Naive thymus-derived CD8-positive, alpha-beta T cell (primary cell): ENCODE results near the gene NELL1. TPM values are rescaled to one million over a fixed set of nuclear protein-coding genes. Genes with fewer than 3 reads are reported as not detected.

Experiments
- ATAC-seq, 2 donors: fragments of 150-1000 bp; cut with Tn5 transposase in 1 of 2; sonication (Bioruptor Pico), chemical (Tn5 transposase) in 1 of 2; 1 replicate in 1 of 2; 2 replicates in 1 of 2; pipeline ENCODE4 v1.10.0; 2021; ENCODE audit warnings: mild to moderate bottlenecking in 2 of 2, moderate library complexity in 2 of 2
- POLR2A ChIA-PET: fragments of 350-600 bp; sonication (Branson Sonifier 250); formaldehyde crosslinking; loops from one replicate; lab custom pipeline; 2021; ENCODE audit warnings: antibody characterized with exemption; lab: Charles Lee
- DNase-seq, 10 donors: peaks; one replicate each; pipeline versions ENCODE4 v3.0.0 to v3.0.0-alpha.2; 2020 to 2022
- H3K27ac Mint-ChIP-seq, 10 donors: one replicate each; pipeline ENCODE4 v1.8.0; 2020 to 2022; ENCODE audit warnings: mild to moderate bottlenecking in 10 of 10, mixed read lengths in 10 of 10, moderate library complexity in 4 of 10, inconsistent platforms in 1 of 10
- H3K27me3 Mint-ChIP-seq, 5 donors: one replicate each; pipeline ENCODE4 v1.8.0; 2021 to 2022; ENCODE audit warnings: mixed read lengths in 5 of 5
- H3K36me3 Mint-ChIP-seq, 3 donors: one replicate each; pipeline ENCODE4 v1.8.0; 2020 to 2022; ENCODE audit warnings: mixed read lengths in 3 of 3, mild to moderate bottlenecking in 2 of 3, inconsistent platforms in 1 of 3
- H3K4me1 Mint-ChIP-seq, 4 donors: one replicate each; pipeline ENCODE4 v1.8.0; 2021 to 2022; ENCODE audit warnings: mixed read lengths in 4 of 4
- H3K4me3 Mint-ChIP-seq, 10 donors: one replicate each; pipeline ENCODE4 v1.8.0; 2020 to 2022; ENCODE audit warnings: mild to moderate bottlenecking in 10 of 10, mixed read lengths in 10 of 10, moderate library complexity in 6 of 10, inconsistent platforms in 1 of 10
- H3K9me3 Mint-ChIP-seq, 9 donors: one replicate each; pipeline ENCODE4 v1.8.0; 2020 to 2022; ENCODE audit warnings: mixed read lengths in 9 of 9, mild to moderate bottlenecking in 3 of 9, inconsistent platforms in 1 of 9, moderate library complexity in 1 of 9
- polyA plus RNA-seq, 3 donors: library from polyadenylated mRNA; unstranded; fragments of 300-500 nt; fragmentation: Illumina TruSeq; gene quantifications; one replicate each; pipeline ENCODE4 v1.2.3, GENCODE V29; 2021
- total RNA-seq, 8 experiments: library from RNA in 2 of 8; stranded (reverse) in 2 of 8; gene quantifications; one replicate each; pipeline ENCODE4 v1.2.3 and lab custom pipeline; 2021 to 2026

Gene NELL1
- total and polyA plus RNA-seq, 5 experiments from 2014 or later: not detected

DNA sequence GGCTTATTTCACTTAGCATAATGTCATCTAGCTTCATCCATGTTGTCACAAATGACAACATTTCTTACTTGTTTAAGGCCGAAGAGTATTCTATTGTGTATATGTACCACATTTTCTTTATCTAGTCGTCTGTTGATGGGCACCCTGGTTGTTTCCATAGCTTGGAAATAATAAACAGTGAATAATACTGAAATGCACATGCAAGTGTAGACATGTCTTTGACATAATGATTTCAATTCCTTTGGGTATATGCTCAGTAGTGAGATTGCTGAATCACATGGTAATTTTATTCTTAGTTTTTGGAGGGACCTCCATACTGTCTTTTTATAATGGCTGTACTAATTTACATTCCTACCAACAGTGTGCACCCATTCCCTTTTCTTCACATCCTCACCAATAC lies 508.0 kb downstream of the NELL1 start:
- H3K27me3 Mint-ChIP-seq: no peaks in the 10 kb centered on the region

DNA sequence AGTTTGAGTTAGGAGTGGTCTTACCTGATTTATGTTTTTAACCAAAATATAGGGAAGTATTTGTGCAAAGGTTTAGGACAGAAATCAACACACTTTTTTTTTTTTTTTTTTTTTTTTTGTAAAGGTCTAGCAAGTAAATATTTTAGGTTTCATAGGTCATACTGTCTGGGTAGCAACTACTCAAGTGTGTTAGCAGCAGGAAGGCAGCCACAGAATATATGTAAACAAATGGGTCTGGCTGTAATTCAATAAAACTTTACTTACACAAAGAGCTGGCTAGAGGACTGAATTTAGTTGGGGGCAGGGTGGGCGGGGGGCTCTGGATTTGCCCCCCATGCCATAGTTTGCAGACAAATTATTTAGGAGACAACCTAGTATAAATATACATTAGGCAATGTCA lies 510.4 kb downstream of the NELL1 start:
- H3K36me3 Mint-ChIP-seq: no peaks in the 10 kb centered on the region
- H3K4me1 Mint-ChIP-seq: no peaks in the 10 kb centered on the region
- H3K9me3 Mint-ChIP-seq: peaks cover 0 to 3% (median 0%) of the 10 kb centered on the region in 9 donors
- no peak overlapping the region for H3K27ac Mint-ChIP-seq
- DNase-seq (no peak), ATAC-seq (no peak)
- no peak overlapping the region for H3K4me3 Mint-ChIP-seq
- H3K27me3 Mint-ChIP-seq: no peaks in the 10 kb centered on the region
- POLR2A ChIA-PET: no interaction called here

More for the DNA sequence above, 508.0 kb downstream of the NELL1 start:
- POLR2A ChIA-PET: no interaction called here
- Mint-ChIP-seq H3K9me3 (peaks cover 0 to 11% (median 1%) of the 10 kb centered on the region in 9 donors), H3K4me3 (no peak overlapping the region), H3K4me1 (no peaks in the 10 kb centered on the region), H3K36me3 (no peaks in the 10 kb centered on the region), H3K27ac (no peak overlapping the region)
- DNase-seq (no peak), ATAC-seq (no peak)

DNA sequence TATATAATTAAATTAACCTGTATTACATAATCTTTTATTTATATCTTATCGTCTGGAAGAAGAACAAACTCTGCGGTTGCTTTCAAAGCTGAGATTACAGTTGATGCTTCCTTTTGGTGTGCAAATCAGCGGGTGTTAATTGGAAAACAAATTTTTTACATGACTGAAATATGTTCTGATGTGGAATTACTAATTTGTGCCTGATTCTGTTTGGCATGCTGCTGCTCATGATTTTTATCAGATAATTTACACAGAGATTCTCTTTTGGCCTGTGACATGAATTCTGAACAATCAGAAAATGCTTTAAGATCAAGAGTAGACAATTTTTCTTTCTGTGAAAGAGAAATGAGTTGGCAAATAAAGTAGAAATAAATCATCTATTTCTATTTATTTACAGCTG lies 510.8 kb downstream of the NELL1 start:
- Mint-ChIP-seq H3K4me1 (no peaks in the 10 kb centered on the region), H3K4me3 (no peak overlapping the region), H3K9me3 (peaks cover 0 to 4% (median under 1%) of the 10 kb centered on the region in 9 donors), H3K36me3 (no peaks in the 10 kb centered on the region), H3K27ac (no peak overlapping the region), H3K27me3 (no peaks in the 10 kb centered on the region)
- no peak for DNase-seq
- POLR2A ChIA-PET: no interaction called here
- no peak for ATAC-seq

DNA sequence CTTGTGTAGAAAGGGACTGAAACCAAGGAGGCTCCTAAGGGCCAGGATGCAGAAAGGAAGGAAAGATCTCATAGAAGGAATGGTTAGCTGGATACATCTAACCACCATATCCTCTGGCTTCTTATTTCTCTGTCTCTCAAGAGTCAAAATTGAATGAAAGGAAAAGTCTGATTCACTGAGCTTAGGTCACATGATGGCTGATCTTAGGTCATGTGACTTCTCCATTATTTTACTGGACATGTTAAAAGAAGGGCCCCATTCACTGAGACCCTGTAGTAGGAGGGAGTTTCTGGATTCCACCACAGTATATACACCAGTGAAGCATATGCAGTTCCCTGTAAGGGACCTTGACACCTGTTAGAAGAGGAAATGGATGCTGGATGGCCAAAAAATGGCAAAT lies 516.6 kb downstream of the NELL1 start:
- no peaks in the 10 kb centered on the region for H3K36me3 Mint-ChIP-seq
- POLR2A ChIA-PET: no interaction called here
- H3K27me3 Mint-ChIP-seq: no peaks in the 10 kb centered on the region
- H3K27ac Mint-ChIP-seq: no peak overlapping the region
- H3K4me3 Mint-ChIP-seq: no peak overlapping the region
- no peaks in the 10 kb centered on the region for H3K4me1 Mint-ChIP-seq
- peaks cover 0 to 17% (median 4%) of the 10 kb centered on the region in 9 donors for H3K9me3 Mint-ChIP-seq
- DNase-seq (no peak), ATAC-seq (no peak)

DNA sequence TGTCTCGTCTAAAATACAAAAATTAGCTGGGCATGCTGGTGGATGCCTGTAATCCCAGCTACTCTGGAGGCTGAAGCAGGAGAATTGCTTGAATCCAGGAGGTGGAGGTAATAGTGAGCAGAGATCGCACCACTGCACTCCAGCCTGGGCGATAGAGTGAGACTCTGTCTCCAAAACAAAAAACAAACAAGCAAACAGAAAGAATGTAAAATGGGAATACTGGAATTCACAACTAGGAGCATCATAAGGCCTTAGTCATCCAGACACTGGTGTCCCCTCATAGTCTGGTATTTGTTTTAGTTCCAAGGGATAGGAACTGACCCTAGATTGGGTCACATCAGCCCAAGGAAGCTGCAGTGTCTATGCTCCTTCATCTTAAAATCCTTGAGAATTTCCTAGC lies 520.8 kb downstream of the NELL1 start:
- no peaks in the 10 kb centered on the region for H3K27me3 Mint-ChIP-seq
- H3K4me3 Mint-ChIP-seq: no peak overlapping the region
- peaks cover 0 to 17% (median 6%) of the 10 kb centered on the region in 9 donors for H3K9me3 Mint-ChIP-seq
- no peaks in the 10 kb centered on the region for H3K36me3 Mint-ChIP-seq
- ATAC-seq (no peak), DNase-seq (no peak)
- H3K4me1 Mint-ChIP-seq: no peaks in the 10 kb centered on the region
- POLR2A ChIA-PET: no interaction called here
- no peak overlapping the region for H3K27ac Mint-ChIP-seq

DNA sequence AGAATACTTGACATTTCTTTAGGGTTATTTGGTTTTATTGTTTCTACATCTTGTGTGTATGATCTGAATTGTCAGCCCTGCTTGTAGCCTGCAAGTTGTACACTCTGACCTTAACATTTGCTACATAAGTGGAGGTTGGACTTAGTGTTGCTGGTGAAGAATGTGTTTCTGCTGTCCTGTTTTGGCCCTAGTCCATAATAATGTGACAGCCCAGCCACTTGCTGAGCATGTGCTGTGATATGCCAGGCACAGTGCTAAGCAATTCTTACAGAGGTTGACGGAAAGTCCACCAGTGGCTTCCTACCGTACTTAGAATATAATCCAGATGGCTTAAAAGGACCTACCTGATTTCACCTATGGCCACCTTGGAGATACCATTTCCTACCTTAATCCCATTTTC lies 526.6 kb downstream of the NELL1 start:
- peaks cover 0 to 2% (median 0%) of the 10 kb centered on the region in 4 donors for H3K4me1 Mint-ChIP-seq
- H3K27me3 Mint-ChIP-seq: no peaks in the 10 kb centered on the region
- H3K4me3 Mint-ChIP-seq: no peak overlapping the region
- no peak overlapping the region for H3K27ac Mint-ChIP-seq
- DNase-seq (no peak), ATAC-seq (no peak)
- H3K36me3 Mint-ChIP-seq: no peaks in the 10 kb centered on the region
- POLR2A ChIA-PET: no interaction called here
- H3K9me3 Mint-ChIP-seq: peaks cover 0 to 27% (median 6%) of the 10 kb centered on the region in 9 donors

DNA sequence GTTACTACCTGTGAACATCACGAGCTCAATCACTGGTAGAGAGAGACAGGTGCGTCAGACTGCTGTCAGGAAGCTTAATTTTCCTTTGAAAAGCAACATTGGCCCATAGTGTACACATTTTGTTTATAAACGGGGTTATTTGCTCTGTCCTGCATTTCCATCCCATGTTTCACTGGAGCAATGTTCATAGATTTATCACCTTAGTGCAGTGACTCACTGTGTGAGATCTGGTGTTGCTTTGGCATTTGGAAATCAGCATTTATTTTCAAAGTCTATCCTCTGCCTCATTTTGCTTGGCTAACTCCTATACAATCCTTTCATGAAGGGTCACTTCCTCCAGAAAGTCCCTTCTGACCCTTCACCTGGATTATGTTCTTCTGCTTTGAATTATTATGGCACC lies 529.1 kb downstream of the NELL1 start:
- peaks cover 0 to 2% (median 0%) of the 10 kb centered on the region in 4 donors for H3K4me1 Mint-ChIP-seq
- POLR2A ChIA-PET: no interaction called here
- no peaks in the 10 kb centered on the region for H3K27me3 Mint-ChIP-seq
- peaks cover 0 to 51% (median 11%) of the 10 kb centered on the region in 9 donors for H3K9me3 Mint-ChIP-seq
- DNase-seq (no peak), ATAC-seq (no peak)
- H3K27ac Mint-ChIP-seq: no peak overlapping the region
- H3K36me3 Mint-ChIP-seq: peaks cover 0 to 8% (median 0%) of the 10 kb centered on the region in 3 donors
- H3K4me3 Mint-ChIP-seq: no peak overlapping the region

DNA sequence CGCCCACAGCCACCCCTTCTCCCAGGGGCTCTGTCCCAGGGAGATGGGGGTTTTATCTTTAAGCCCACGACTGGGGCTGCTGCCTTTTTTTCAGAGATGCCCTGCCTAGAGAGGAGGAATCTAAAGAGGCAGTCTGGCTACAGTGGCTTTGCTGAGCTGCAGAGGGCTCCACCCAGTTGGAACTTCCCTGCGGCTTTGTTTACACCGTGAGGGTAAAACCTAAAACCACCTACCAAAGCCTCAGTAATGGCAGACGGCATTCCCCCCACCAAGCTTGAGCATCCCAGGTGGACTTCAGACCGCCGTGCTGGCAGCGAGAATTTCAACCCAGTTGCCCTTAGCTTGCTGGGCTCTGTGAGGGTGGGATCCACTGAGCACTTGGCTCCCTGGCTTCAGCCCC lies 535.8 kb downstream of the NELL1 start:
- ATAC-seq: no peak
- Mint-ChIP-seq H3K9me3 (peaks cover 0 to 32% (median 9%) of the 10 kb centered on the region in 9 donors), H3K27me3 (no peaks in the 10 kb centered on the region), H3K27ac (no peak overlapping the region), H3K4me3 (no peak overlapping the region), H3K36me3 (peaks cover 0 to 8% (median 0%) of the 10 kb centered on the region in 3 donors), H3K4me1 (no peaks in the 10 kb centered on the region)
- POLR2A ChIA-PET: no interaction called here
- no peak for DNase-seq

DNA sequence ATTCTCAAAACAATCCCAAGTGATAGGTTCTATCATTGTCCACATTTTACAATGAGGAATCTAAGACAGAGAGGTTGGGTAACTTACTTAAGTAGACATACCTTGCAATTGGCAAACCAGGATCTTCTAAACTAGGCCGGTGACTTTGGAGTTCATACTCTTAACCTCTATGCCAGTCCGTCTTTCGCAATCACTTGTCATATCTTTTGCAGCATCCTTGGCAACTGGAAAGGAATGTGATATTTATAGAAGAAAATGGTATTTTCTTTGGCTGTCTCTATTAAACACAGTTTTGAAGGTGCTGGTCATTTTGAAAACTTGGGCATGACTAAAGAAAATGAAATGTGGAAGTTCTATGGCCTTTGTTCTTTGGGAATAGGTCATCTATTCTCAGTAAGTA lies 556.5 kb downstream of the NELL1 start:
- no peak for ATAC-seq
- POLR2A ChIA-PET: no interaction called here
- peaks cover 0 to 6% (median 0%) of the 10 kb centered on the region in 5 donors for H3K27me3 Mint-ChIP-seq
- no peaks in the 10 kb centered on the region for H3K4me1 Mint-ChIP-seq
- DNase-seq: no peak
- H3K4me3 Mint-ChIP-seq: no peak overlapping the region
- no peak overlapping the region for H3K27ac Mint-ChIP-seq
- H3K9me3 Mint-ChIP-seq: peaks cover 0 to 43% (median 18%) of the 10 kb centered on the region in 9 donors
- no peaks in the 10 kb centered on the region for H3K36me3 Mint-ChIP-seq

DNA sequence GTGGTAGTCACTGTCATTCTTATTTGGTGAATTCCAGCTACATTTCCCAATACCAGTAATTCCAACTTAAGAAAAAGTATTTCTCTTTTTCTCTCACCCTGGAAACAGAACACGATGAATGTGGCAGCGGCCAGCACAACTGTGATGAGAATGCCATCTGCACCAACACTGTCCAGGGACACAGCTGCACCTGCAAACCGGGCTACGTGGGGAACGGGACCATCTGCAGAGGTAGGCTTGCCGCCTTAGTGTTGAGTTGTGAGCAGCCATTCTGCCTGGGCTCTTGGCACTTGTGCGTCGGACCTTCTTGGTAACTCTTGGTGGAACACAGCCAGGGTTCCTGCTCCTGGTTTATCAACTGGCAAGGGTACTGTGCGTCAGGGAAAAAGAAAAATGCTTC lies 559.8 kb downstream of the NELL1 start:
- H3K4me3 Mint-ChIP-seq: no peak overlapping the region
- H3K4me1 Mint-ChIP-seq: no peaks in the 10 kb centered on the region
- peaks cover 0 to 3% (median 0%) of the 10 kb centered on the region in 5 donors for H3K27me3 Mint-ChIP-seq
- POLR2A ChIA-PET: no interaction called here
- no peak for DNase-seq
- H3K36me3 Mint-ChIP-seq: no peaks in the 10 kb centered on the region
- H3K9me3 Mint-ChIP-seq: peaks cover 0 to 22% (median 7%) of the 10 kb centered on the region in 9 donors
- ATAC-seq: no peak
- H3K27ac Mint-ChIP-seq: no peak overlapping the region

DNA sequence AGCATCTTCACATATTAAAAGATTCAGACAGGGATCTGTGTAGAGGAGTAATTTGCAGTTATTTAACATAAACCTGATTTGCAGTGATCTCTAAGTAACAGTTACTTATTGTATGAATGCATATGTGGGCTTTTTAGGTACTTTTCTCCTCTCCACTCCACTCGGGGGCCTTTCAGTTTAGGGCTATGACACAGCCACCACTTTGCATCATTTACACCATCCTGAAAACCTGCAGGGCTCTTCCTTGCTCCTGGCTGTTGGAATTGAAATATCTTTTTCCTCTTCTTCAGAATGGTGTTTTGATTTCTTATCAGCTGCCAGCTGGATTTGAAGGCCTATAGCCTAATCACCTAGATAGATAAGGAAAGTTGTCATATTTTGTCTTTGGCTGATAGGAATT lies 580.8 kb downstream of the NELL1 start:
- ATAC-seq (no peak), DNase-seq (no peak)
- H3K27ac Mint-ChIP-seq: no peak overlapping the region
- H3K4me1 Mint-ChIP-seq: no peaks in the 10 kb centered on the region
- H3K36me3 Mint-ChIP-seq: no peaks in the 10 kb centered on the region
- H3K4me3 Mint-ChIP-seq: no peak overlapping the region
- POLR2A ChIA-PET: no interaction called here
- peaks cover 0 to 28% (median 5%) of the 10 kb centered on the region in 9 donors for H3K9me3 Mint-ChIP-seq
- no peaks in the 10 kb centered on the region for H3K27me3 Mint-ChIP-seq

DNA sequence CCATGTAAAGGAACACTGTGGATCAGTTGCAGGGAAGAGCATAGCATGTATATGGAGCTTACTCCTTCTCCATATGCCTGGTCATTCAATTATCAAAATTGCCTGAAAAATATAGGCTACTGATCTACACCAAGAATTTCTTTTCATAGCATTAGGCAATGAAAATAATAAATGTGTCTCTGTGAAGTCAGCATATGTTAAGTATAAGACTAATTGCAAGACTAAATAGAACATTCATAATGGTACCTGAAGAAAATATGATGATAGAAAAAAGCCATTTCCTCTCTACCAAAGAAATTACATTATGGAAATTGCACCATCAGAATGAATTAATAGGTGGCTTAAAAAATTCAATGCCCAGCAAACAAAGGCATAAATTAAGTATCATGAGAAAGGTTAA lies 584.7 kb downstream of the NELL1 start:
- no peak overlapping the region for H3K27ac Mint-ChIP-seq
- no peaks in the 10 kb centered on the region for H3K27me3 Mint-ChIP-seq
- peaks cover 0 to 34% (median 8%) of the 10 kb centered on the region in 9 donors for H3K9me3 Mint-ChIP-seq
- POLR2A ChIA-PET: no interaction called here
- H3K4me1 Mint-ChIP-seq: no peaks in the 10 kb centered on the region
- DNase-seq: no peak
- H3K4me3 Mint-ChIP-seq: no peak overlapping the region
- H3K36me3 Mint-ChIP-seq: no peaks in the 10 kb centered on the region
- no peak for ATAC-seq

DNA sequence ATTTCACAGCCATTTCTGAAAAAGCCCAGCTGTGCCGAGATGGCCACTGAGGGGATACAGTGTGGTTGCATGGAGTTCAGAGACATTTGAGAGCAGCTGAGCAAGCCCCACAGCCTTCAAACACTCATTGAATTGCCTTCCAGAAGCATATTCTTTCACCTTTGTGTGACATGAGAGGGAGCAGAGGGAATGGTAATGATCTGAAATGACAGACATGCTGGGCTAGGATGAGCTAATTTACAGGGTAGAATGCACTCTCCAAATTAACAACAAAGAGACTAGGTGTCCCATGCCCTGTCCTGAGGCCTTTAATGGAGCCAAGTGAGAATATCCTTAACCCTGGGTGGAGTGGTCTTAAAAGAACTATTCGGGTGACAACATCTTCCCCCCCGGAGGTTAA lies 585.4 kb downstream of the NELL1 start:
- H3K36me3 Mint-ChIP-seq: no peaks in the 10 kb centered on the region
- POLR2A ChIA-PET: no interaction called here
- no peaks in the 10 kb centered on the region for H3K4me1 Mint-ChIP-seq
- ATAC-seq (no peak), DNase-seq (no peak)
- peaks cover 0 to 34% (median 8%) of the 10 kb centered on the region in 9 donors for H3K9me3 Mint-ChIP-seq
- H3K27ac Mint-ChIP-seq: no peak overlapping the region
- H3K4me3 Mint-ChIP-seq: no peak overlapping the region
- no peaks in the 10 kb centered on the region for H3K27me3 Mint-ChIP-seq

DNA sequence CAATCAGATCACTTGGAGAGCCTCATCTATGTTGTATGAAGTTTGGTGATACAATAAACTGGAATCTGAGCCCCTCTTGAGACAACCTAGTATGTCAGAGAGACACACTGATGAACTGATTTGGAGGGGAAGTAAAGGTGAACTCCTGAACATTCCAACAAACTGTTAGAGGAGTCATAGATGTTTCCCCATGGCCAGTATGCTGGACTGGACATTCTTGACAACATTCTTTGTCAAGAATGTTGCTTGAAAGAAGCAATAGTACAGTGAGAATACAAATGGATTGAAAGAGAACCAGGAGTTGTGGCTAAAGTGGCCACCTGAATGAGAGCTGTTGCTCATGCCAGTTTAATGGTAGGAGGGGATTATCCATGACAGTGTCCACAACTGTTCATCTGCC lies 588.1 kb downstream of the NELL1 start:
- H3K4me3 Mint-ChIP-seq: no peak overlapping the region
- peaks cover 0 to 34% (median 3%) of the 10 kb centered on the region in 9 donors for H3K9me3 Mint-ChIP-seq
- no peaks in the 10 kb centered on the region for H3K4me1 Mint-ChIP-seq
- H3K27ac Mint-ChIP-seq: no peak overlapping the region
- DNase-seq (no peak), ATAC-seq (no peak)
- H3K36me3 Mint-ChIP-seq: no peaks in the 10 kb centered on the region
- POLR2A ChIA-PET: no interaction called here
- no peaks in the 10 kb centered on the region for H3K27me3 Mint-ChIP-seq
